OCI-LY3 (cell line): ENCODE measurements around the gene CRYL1.

ENCODE experiments used
- H2AFZ ChIP-seq: fragments of 200-600, 300-600 bp; shearing (Covaris generic); 2 replicates; pipeline ENCODE4 v1.6.0; 2014; ENCODE audit warnings: antibody characterized with exemption, low read depth, low read length
- H3K27ac ChIP-seq: fragments of 200-600, 300-600 bp; sonication (generic); 2 replicates; pipeline ENCODE4 v1.5.1; 2014; ENCODE audit warnings: mild to moderate bottlenecking, low read length, moderate library complexity, mixed read lengths
- H3K27me3 ChIP-seq: fragments of 200-600, 300-600 bp; sonication (generic); 2 replicates; pipeline ENCODE4 v1.6.1; 2014; ENCODE audit warnings: low read depth, low read length, mixed read lengths
- H3K36me3 ChIP-seq: fragments of 200-600, 300-600 bp; sonication (generic); replicated peaks from 2 replicates; pipeline ENCODE3; 2014; ENCODE audit warnings: low read depth, low read length, mixed read lengths
- H3K4me1 ChIP-seq: fragments of 300-600, 200-600 bp; sonication (generic); 2 replicates; pipeline ENCODE4 v1.6.1; 2014; ENCODE audit warnings: low read length, mixed read lengths
- H3K4me2 ChIP-seq: fragments of 200-600, 300-600 bp; sonication (generic); 2 replicates; pipeline ENCODE4 v1.6.1; 2014; ENCODE audit warnings: low read length, mixed read lengths
- H3K4me3 ChIP-seq: fragments of 300-600, 200-600 bp; sonication (generic); 2 replicates; pipeline ENCODE4 v1.5.1; 2014; ENCODE audit warnings: antibody characterized with exemption, mild to moderate bottlenecking, low read length, moderate library complexity
- H3K79me2 ChIP-seq: fragments of 300-600, 200-600 bp; shearing (Covaris generic); 2 replicates; pipeline ENCODE4 v1.6.1; 2014; ENCODE audit warnings: mild to moderate bottlenecking, low read length, mixed read lengths
- H3K9ac ChIP-seq: fragments of 300-600, 200-600 bp; shearing (Covaris generic); 2 replicates; pipeline ENCODE4 v1.6.0; 2014; ENCODE audit warnings: mild to moderate bottlenecking, low read length, moderate library complexity
- H3K9me3 ChIP-seq: fragments of 200-600, 300-600 bp; shearing (Covaris generic); 2 replicates; pipeline ENCODE4 v1.6.1; 2014; ENCODE audit warnings: low read length, mixed read lengths; ENCODE audit not compliant: insufficient read depth
- H4K20me1 ChIP-seq: fragments of 200-600, 300-600 bp; sonication (generic); 2 replicates; pipeline ENCODE4 v1.6.1; 2016; ENCODE audit warnings: low read length, mixed read lengths; ENCODE audit not compliant: insufficient read depth
- CTCF ChIP-seq: fragments of 200-600, 300-600 bp; sonication (generic); IDR thresholded peaks from 2 replicates; pipeline ENCODE4 v1.5.1; 2014; ENCODE audit warnings: antibody characterized with exemption, low read length, low read depth
- EZH2phosphoT487 ChIP-seq: fragments of 200-600 bp; shearing (Covaris generic); IDR thresholded peaks from 2 replicates; pipeline ENCODE4 v1.6.1; 2018; ENCODE audit warnings: antibody characterized with exemption, mixed run types, low read depth

CRYL1 gene

DNA sequence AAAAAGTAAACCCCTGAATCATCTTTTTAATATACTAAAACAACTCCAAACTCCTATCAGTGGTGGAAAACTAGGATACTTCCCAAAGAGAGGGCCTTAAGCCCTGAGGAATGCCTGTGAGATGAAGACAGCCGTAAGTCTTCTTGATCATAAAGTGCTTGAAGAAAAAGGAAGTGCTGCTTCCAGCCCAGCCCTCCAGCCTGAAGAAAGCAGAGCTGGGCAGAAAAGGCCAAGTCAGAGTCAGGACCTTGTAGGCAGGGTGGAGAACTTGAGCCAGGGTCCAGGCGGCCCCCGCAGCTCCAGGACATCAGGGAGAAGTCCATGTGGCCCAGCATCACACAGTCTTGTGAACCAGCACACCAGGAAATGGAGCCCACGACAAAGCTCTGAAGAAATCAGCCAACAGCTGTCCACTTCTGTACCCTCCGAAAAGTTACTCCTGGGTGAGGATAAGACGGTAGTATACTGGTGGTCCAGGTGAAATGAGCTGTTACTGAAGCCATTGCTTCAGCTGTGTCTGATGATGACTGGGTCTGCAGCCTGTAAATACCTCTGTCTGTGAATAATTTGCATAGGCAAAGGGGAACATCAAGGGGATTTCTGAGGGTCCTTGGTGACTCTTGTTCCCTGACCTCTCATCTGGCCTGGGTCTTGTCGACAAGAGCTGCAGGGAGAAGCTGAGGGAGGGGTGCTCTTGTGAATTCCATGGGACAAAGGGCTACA is 18.7 kb upstream of the CRYL1 start:
- Histone ChIP-seq H3K27ac (peak overlapping the region; percentile 85), H4K20me1 (no peaks in the 10 kb centered on the region), H3K36me3 (no peaks in the 10 kb centered on the region), H3K4me2 (peak overlapping the region; percentile 98), H3K79me2 (no peaks in the 10 kb centered on the region), H3K4me1 (peaks cover 40% of the 10 kb centered on the region), H3K9ac (peak overlapping the region; percentile 87), H3K27me3 (no peaks in the 10 kb centered on the region), H3K9me3 (no peaks in the 10 kb centered on the region), H2AFZ (peak overlapping the region; percentile 65), H3K4me3 (peak overlapping the region; percentile 76)
- no peak for TF ChIP-seq EZH2phosphoT487
- TF ChIP-seq CTCF: no peak

- Histone ChIP-seq H3K79me2 (no peaks in the 10 kb centered on the region), H2AFZ (no peak overlapping the region), H3K4me3 (no peak overlapping the region), H3K36me3 (no peaks in the 10 kb centered on the region), H3K9ac (no peak overlapping the region), H3K27me3 (no peaks in the 10 kb centered on the region), H3K27ac (no peak overlapping the region), H4K20me1 (no peaks in the 10 kb centered on the region), H3K9me3 (peaks cover 16% of the 10 kb centered on the region; the same call in 1 of the 2 replicates), H3K4me2 (no peak overlapping the region), H3K4me1 (no peaks in the 10 kb centered on the region)
- TF ChIP-seq CTCF (no peak), EZH2phosphoT487 (no peak)
Observed at GRCh38 chr13:20536992-20537391, 11.3 kb upstream of the CRYL1 start.

DNA sequence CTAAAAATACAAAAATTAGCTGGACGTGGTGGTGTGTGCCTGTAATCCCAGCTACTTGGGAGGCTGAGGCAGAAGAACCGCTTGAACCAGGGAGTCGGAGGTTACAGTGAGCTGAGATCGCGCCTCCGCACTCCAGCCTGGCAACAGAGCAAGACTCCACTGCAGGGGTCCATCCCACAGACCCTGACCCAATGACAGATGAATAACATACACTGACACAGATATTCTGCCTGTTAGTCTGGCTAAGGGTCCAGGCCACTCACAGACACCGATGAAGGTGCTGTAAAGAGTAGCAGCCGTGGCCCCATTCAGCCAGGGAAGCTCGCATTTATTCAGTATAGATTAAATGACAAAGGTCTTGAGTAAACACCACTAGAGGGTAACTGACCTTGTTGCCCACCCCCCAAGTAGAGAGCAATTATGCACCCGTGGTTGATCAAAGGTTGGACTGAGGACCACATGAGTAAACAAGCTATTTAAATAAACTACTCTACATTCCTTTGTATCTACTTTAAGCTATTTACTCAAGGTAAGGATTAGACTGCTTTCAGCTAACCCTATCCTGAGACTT is 8.5 kb upstream of the CRYL1 start:
- Histone ChIP-seq H3K9me3 (peaks cover 26% of the 10 kb centered on the region; the same call in 1 of the 2 replicates), H3K4me2 (no peak overlapping the region), H3K4me3 (no peak overlapping the region), H3K4me1 (no peaks in the 10 kb centered on the region), H3K27ac (no peak overlapping the region), H3K27me3 (no peaks in the 10 kb centered on the region), H4K20me1 (no peaks in the 10 kb centered on the region), H2AFZ (no peak overlapping the region), H3K36me3 (no peaks in the 10 kb centered on the region), H3K79me2 (no peaks in the 10 kb centered on the region), H3K9ac (no peak overlapping the region)
- TF ChIP-seq EZH2phosphoT487 (no peak), CTCF (no peak)

- Histone ChIP-seq H3K4me1 (peaks cover 22% of the 10 kb centered on the region), H3K27ac (no peak overlapping the region), H3K9me3 (peaks cover 14% of the 10 kb centered on the region; the same call in 1 of the 2 replicates), H3K4me2 (peak overlapping the region; percentile 17; the same call in 1 of the 2 replicates), H2AFZ (0 out of 2 replicates have a peak overlapping the region, but pooled peaks have one; percentile 0), H4K20me1 (no peaks in the 10 kb centered on the region), H3K4me3 (no peak overlapping the region), H3K79me2 (peaks cover 5% of the 10 kb centered on the region; the same call in 1 of the 2 replicates), H3K9ac (no peak overlapping the region), H3K36me3 (no peaks in the 10 kb centered on the region), H3K27me3 (no peaks in the 10 kb centered on the region)
- TF ChIP-seq EZH2phosphoT487 (no peak), CTCF (no peak)
Observed at GRCh38 chr13:20528452-20528851, 2.8 kb upstream of the CRYL1 start.
